NCI-H1105 treated with DMSO at 0.1 percent for 48 hours (cell line): ENCODE measurements around the gene METTL1.
A peak's percentile ranks its signal among the peaks of the same experiment; 100 is the strongest.

Source experiments
- DNase-seq: peaks from one replicate; lab custom pipeline; 2025; lab: John Stamatoyannopoulos, UW

Gene METTL1

GRCh38 chr12:57767305-57767698 lies 4.6 kb downstream of the METTL1 start:
- DNase-seq, result no peak

GRCh38 chr12:57766464-57767304 lies 5.2 kb downstream of the METTL1 start, which contains the start of gene CYP27B1:
Gene CYP27B1 (minus strand): TSS chr12:57767078. CDS start chr12:57767041, 37 bp downstream.
- DNase-seq, result peak; percentile 38

- no peak for DNase-seq
These were observed 6.0 kb downstream of the METTL1 start for GRCh38 chr12:57765698-57766463.

GRCh38 chr12:57765003-57765697 lies 6.8 kb downstream of the METTL1 start:
- DNase-seq, result no peak

- DNase-seq, result no peak
These were observed 7.3 kb downstream of the METTL1 start for GRCh38 chr12:57764662-57765002.

GRCh38 chr12:57763881-57764661 lies 7.8 kb downstream of the METTL1 start:
- DNase-seq, result no peak

- DNase-seq, result no peak
These were observed 9.4 kb downstream of the METTL1 start for GRCh38 chr12:57762463-57762862.

GRCh38 chr12:57761391-57761998 lies 10.4 kb downstream of the METTL1 start:
- no peak for DNase-seq

- no peak for DNase-seq
These were observed 11.4 kb downstream of the METTL1 start for GRCh38 chr12:57760347-57760982.

GRCh38 chr12:57759360-57759980 lies 12.4 kb downstream of the METTL1 start:
- DNase-seq, result no peak

- no peak for DNase-seq
These were observed 13.1 kb downstream of the METTL1 start for GRCh38 chr12:57758552-57759359.

- DNase-seq, result no peak
These were observed 14.1 kb downstream of the METTL1 start for GRCh38 chr12:57757771-57758170.

GRCh38 chr12:57756406-57757341 lies 15.2 kb downstream of the METTL1 start:
- DNase-seq, result no peak

GRCh38 chr12:57755454-57756372 lies 16.2 kb downstream of the METTL1 start:
- DNase-seq, result no peak

GRCh38 chr12:57755194-57755453 lies 16.8 kb downstream of the METTL1 start:
- DNase-seq, result no peak

- DNase-seq, result peak; percentile 70
These were observed 17.3 kb downstream of the METTL1 start, which contains the start of gene MARCHF9 for GRCh38 chr12:57754411-57755193. Gene MARCHF9 (plus strand): TSS chr12:57755103. CDS start chr12:57755529, 426 bp downstream.
